ENCODE measurements around the gene CTIF. TPM values are rescaled to one million over a fixed set of nuclear protein-coding genes. Genes with fewer than 3 reads are reported as not detected.

CTIF gene
- polyA plus RNA-seq, 1 experiment = 40.2 TPM

DNA sequence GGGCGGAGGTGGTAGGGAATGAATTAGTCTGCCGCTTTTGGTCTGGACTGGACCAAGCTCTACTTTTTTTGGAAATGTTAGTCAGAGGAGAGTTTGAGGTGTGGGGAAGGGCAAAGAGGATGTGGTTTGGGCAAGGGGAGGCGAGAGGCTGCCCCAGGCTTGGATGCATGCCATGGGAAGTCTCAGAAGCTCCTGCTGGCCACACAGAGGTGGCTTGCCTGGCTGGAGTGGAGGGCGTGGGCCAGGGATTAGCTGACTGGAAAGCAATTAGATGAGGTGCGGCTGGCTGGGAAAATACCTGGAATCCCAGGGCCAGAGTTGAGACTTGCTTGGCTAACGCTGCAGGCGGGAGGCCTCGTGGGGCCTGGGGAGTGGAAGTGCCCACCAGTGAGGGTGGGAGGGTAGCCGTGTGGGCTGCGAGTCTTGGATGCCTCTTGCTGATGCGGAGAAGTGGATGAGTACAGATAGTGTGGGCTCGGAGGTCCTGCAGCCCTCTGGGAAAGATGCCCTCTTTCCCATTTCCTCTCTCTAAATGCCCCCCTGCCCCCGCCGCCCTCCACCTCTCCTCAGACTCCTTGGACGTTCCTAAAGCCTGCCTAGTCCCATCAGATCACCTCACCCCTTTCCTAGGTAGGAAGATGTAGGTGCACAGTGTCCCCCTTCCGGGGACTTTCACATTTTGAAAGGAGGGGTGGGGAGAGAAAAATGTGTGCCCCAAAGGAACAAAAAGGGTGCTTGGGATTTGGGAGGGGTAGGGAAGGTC lies 294.3 kb downstream of the CTIF start:
- no peaks in the 10 kb centered on the region; the same call in 1 of the 2 replicates for H3K9me3 ChIP-seq (ENCODE audit: control insufficient read depth, insufficient read depth, low read length)
- ChIA-PET POLR2A (interaction anchor here (1.3 kb wide), 1 partner anchor 114 kb away, joined by 3 read pairs; no protein-coding TSS in a partner anchor), CTCF (interaction anchor here (1.3 kb wide), 1 partner anchor 157 kb away, joined by 4 read pairs; no protein-coding TSS in a partner anchor)
- no peaks in the 10 kb centered on the region for H3K27me3 ChIP-seq (ENCODE audit: control insufficient read depth, insufficient read depth, low read length)
- DNase-seq (ENCODE audit: low read depth, low spot score) = no peak
- peak overlapping the region; percentile 39 for H3K27ac ChIP-seq (ENCODE audit: low read depth, low read length)
- TF ChIP-seq, protein P1, sequence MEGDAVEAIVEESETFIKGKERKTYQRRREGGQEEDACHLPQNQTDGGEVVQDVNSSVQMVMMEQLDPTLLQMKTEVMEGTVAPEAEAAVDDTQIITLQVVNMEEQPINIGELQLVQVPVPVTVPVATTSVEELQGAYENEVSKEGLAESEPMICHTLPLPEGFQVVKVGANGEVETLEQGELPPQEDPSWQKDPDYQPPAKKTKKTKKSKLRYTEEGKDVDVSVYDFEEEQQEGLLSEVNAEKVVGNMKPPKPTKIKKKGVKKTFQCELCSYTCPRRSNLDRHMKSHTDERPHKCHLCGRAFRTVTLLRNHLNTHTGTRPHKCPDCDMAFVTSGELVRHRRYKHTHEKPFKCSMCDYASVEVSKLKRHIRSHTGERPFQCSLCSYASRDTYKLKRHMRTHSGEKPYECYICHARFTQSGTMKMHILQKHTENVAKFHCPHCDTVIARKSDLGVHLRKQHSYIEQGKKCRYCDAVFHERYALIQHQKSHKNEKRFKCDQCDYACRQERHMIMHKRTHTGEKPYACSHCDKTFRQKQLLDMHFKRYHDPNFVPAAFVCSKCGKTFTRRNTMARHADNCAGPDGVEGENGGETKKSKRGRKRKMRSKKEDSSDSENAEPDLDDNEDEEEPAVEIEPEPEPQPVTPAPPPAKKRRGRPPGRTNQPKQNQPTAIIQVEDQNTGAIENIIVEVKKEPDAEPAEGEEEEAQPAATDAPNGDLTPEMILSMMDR (IDR thresholded peaks at IDR 0.05; ENCODE audit: low read depth, low read length) = no peak
- no peak overlapping the region for H3K4me3 ChIP-seq (ENCODE audit: low read depth, low read length)

DNA sequence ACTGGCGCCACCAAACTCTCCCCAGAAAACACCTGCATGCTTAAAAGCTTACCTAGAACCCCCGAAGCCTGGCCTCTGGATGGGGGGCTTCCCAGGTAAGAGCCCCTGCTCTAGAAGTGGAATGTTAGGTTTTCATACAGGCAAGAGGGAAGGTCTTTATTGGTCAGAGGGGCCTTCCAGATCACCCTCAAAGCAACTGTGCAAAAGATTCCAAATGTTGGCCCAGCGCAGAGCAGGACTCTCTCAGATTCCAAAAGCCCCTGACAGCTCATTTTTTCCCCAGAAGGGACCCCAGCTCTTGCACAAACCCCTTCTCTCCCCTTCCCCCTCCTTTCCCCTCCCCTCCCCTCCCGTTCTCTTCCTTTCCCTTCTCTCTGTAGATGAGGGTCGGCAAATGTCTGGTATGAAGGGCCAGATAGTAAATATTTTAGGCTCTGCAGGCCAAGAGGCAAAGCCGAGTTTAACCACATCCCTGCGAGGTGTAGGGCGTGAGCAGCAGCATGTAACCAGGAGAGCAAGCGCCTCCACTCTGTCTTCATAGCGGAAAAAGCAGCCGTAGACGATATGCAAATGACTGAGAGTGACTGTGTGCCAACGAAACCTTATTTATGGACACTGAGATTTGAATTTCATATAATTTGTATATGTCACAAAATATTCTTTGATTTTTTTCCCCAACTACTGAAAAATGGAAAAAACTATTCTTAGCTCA lies 295.0 kb downstream of the CTIF start:
- no peaks in the 10 kb centered on the region for H3K27me3 ChIP-seq (ENCODE audit: control insufficient read depth, insufficient read depth, low read length)
- ChIA-PET CTCF (no interaction called here), POLR2A (no interaction called here)
- DNase-seq (ENCODE audit: low read depth, low spot score) = no peak
- H3K27ac ChIP-seq (ENCODE audit: low read depth, low read length) = peak overlapping the region; percentile 82
- TF ChIP-seq, protein P1 (IDR thresholded peaks at IDR 0.05; ENCODE audit: low read depth, low read length) = no peak
- no peak overlapping the region for H3K4me3 ChIP-seq (ENCODE audit: low read depth, low read length)
- H3K9me3 ChIP-seq (ENCODE audit: control insufficient read depth, insufficient read depth, low read length) = no peaks in the 10 kb centered on the region; the same call in 1 of the 2 replicates

DNA sequence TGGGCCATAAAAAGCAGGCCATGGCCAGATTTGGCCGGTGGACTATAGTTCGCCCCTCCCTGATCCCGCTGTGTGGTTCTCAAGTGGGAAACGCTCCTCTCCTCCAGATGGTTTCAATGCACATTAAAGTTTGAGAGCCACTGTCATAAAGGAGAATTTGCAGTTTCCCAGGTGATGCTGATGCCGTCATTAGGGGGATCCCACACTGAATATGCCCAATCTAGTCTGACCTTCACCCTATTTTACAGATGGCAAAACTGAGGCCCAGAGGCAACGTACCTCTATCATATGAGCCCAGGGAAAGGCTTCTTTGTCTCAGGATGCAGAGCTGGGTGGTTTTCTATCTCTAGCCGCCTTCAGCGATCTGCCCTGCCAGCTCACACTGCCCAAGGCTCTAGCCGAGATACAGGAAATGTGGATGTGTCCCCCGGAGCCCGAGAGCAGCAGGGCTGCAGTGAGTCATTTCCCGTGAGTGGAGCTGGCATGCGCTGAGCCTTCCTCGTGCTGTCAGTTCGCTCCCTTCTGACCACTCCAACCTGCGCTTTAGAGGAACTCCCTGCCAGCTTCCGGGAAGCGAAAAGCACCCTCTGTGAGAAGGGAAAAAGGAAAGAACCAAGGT lies 295.7 kb downstream of the CTIF start:
- H3K9me3 ChIP-seq (ENCODE audit: control insufficient read depth, insufficient read depth, low read length) = no peaks in the 10 kb centered on the region
- CTCF ChIA-PET = no interaction called here
- POLR2A ChIA-PET = interaction anchor here (0.7 to 1.0 kb wide), 2 partner anchors 27 to 95 kb away, joined by 3 to 5 read pairs; no protein-coding TSS in a partner anchor
- peak overlapping the region; percentile 82 for H3K27ac ChIP-seq (ENCODE audit: low read depth, low read length)
- peak; percentile 78 for DNase-seq (ENCODE audit: low read depth, low spot score)
- TF ChIP-seq, protein P1 (IDR thresholded peaks at IDR 0.05; ENCODE audit: low read depth, low read length) = no peak
- H3K4me3 ChIP-seq (ENCODE audit: low read depth, low read length) = peak overlapping the region; percentile 21; the same call in 1 of the 2 replicates
- no peaks in the 10 kb centered on the region for H3K27me3 ChIP-seq (ENCODE audit: control insufficient read depth, insufficient read depth, low read length)

DNA sequence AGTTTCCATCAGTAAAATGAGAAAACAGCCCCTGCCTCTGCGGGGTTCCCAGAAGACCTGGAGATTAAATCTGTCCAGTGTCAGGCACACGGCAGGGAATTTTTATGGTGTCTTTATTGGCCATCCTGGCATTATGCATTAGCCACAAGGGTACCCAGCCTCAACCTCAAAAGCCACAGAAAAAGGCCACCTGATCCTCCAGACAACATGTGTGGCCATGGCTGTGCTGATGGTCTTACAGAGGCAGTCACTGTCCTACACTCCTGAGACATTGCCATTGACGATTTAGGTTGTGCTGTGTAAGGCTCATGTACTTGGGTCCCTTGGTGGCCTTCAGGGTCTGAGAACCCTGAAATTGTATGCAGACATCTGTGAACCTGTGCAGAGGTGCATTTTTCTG lies 296.3 kb downstream of the CTIF start:
- no peaks in the 10 kb centered on the region for H3K9me3 ChIP-seq (ENCODE audit: control insufficient read depth, insufficient read depth, low read length)
- DNase-seq (ENCODE audit: low read depth, low spot score) = no peak
- H3K27me3 ChIP-seq (ENCODE audit: control insufficient read depth, insufficient read depth, low read length) = no peaks in the 10 kb centered on the region
- H3K4me3 ChIP-seq (ENCODE audit: low read depth, low read length) = no peak overlapping the region
- peak overlapping the region; percentile 82 for H3K27ac ChIP-seq (ENCODE audit: low read depth, low read length)
- ChIA-PET CTCF (no interaction called here), POLR2A (interaction anchor here (0.6 to 1.0 kb wide), 3 partner anchors 27 to 151 kb away, joined by 3 to 5 read pairs (median 4); no protein-coding TSS in a partner anchor)
- TF ChIP-seq, protein P1 (IDR thresholded peaks at IDR 0.05; ENCODE audit: low read depth, low read length) = no peak

Data from AG04450 (cell line).